Activated CD4-positive, alpha-beta memory T cell treated with anti-CD3 and anti-CD28 coated beads for 36 hours (primary cell): ENCODE measurements around the gene PKD1L1. TPM values are rescaled to one million over a fixed set of nuclear protein-coding genes. Genes with fewer than 3 reads are reported as not detected.
"Not testable (repeated sequence)": the region's sequence is repeated elsewhere in the genome, so short reads cannot be mapped to it uniquely, and the experiment has no call there.

Experiments used
- CTCF ChIA-PET: fragments of 350-600 bp; sonication (Branson Sonifier 250); formaldehyde crosslinking; loops from one replicate; lab custom pipeline; 2021; ENCODE audit warnings: antibody characterized with exemption, inconsistent platforms; lab: Charles Lee
- POLR2A ChIA-PET: fragments of 350-600 bp; sonication (Branson Sonifier 250); formaldehyde crosslinking; loops from one replicate; lab custom pipeline; 2021; ENCODE audit warnings: antibody characterized with exemption; lab: Charles Lee
- DNase-seq: peaks from one replicate; pipeline ENCODE4 v3.0.0-alpha.2; 2020
- H3K27ac Mint-ChIP-seq: one replicate; pipeline ENCODE4 v1.8.0; 2021; ENCODE audit warnings: mixed read lengths
- H3K27me3 Mint-ChIP-seq: one replicate; pipeline ENCODE4 v1.8.0; 2021; ENCODE audit warnings: mixed read lengths
- H3K36me3 Mint-ChIP-seq: one replicate; pipeline ENCODE4 v1.8.0; 2021; ENCODE audit warnings: mixed read lengths
- H3K4me1 Mint-ChIP-seq: one replicate; pipeline ENCODE4 v1.8.0; 2021; ENCODE audit warnings: low read depth, mixed read lengths
- H3K4me3 Mint-ChIP-seq: one replicate; pipeline ENCODE4 v1.8.0; 2021; ENCODE audit warnings: mild to moderate bottlenecking, mixed read lengths
- H3K9me3 Mint-ChIP-seq: one replicate; pipeline ENCODE4 v1.8.0; 2021; ENCODE audit warnings: mixed read lengths
- intact Hi-C: fragments of 100-400 bp; cut with micrococcal nuclease; formaldehyde crosslinking; loops from one replicate; pipeline ENCODE4 v1.15.1; 2023
- total RNA-seq, 2 experiments: library from RNA; stranded (reverse); gene quantifications; one replicate each; pipeline ENCODE4 v1.2.3, GENCODE V29; 2021

PKD1L1 gene
- total RNA-seq, 2 experiments from 2014 or later, result 0.17 to 0.19 TPM

DNA sequence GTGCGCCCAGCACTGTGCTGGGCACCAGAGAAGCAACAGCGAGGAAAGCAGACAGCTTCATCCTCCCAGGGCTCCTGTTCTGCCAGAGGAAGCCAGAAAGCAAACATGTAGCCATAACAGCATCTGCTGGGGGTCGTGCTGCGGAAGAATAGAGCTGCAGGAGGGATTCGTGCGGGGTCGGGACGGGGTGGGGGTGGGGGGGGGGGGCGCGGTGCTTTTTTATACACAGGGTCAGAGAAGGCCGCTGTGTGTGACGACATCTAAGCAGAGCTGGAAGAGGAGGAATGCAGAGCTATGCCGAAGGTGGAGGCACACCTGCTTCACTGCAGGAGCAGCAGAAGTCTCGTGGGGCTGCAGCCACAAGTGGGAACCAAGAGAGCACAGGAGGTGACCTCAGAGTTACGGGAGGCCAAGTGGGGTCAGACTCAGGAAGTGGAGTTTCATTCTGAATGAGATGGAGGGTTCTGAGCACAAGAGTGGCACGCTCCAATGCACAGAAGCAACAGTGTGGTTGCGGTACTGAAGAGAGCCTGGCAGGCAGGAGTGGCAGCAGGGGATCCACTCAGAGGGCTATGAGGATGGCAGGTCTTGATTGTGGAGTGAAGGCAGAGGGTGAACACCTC lies 11.1 kb downstream of the PKD1L1 start:
- POLR2A ChIA-PET, result no interaction called here

GRCh38 chr7:47936323-47936722 lies 11.9 kb downstream of the PKD1L1 start:
- Mint-ChIP-seq H3K4me3 (no peak overlapping the region), H3K4me1 (peaks cover 19% of the 10 kb centered on the region), H3K36me3 (no peaks in the 10 kb centered on the region), H3K27me3 (no peaks in the 10 kb centered on the region), H3K9me3 (no peaks in the 10 kb centered on the region), H3K27ac (no peak overlapping the region)
- ChIA-PET CTCF (interaction anchor here (0.6 to 4.5 kb wide), 2 partner anchors 9 to 219 kb away, joined by 3 to 19 read pairs; no protein-coding TSS in a partner anchor), POLR2A (no interaction called here)
- DNase-seq, result no peak
- intact Hi-C loops, result loop anchor here (2.0 to 5.0 kb wide), 2 partner anchors 41 to 52 kb away; partner anchors contain the start of gene HUS1

More for the DNA sequence above, 11.1 kb downstream of the PKD1L1 start:
- Mint-ChIP-seq H3K27ac (peak overlapping the region; percentile 75), H3K9me3 (no peaks in the 10 kb centered on the region), H3K36me3 (no peaks in the 10 kb centered on the region), H3K4me1 (peaks cover 19% of the 10 kb centered on the region), H3K4me3 (peak overlapping the region; percentile 1), H3K27me3 (no peaks in the 10 kb centered on the region)
- DNase-seq, result peak; percentile 78
- intact Hi-C loops, result loop anchor here (2.0 to 5.0 kb wide), 2 partner anchors 40 to 52 kb away; partner anchors contain the start of gene HUS1
- CTCF ChIA-PET, result interaction anchor here (0.6 to 4.5 kb wide), 3 partner anchors 8 to 218 kb away, joined by 3 to 19 read pairs (median 11); no protein-coding TSS in a partner anchor

DNA sequence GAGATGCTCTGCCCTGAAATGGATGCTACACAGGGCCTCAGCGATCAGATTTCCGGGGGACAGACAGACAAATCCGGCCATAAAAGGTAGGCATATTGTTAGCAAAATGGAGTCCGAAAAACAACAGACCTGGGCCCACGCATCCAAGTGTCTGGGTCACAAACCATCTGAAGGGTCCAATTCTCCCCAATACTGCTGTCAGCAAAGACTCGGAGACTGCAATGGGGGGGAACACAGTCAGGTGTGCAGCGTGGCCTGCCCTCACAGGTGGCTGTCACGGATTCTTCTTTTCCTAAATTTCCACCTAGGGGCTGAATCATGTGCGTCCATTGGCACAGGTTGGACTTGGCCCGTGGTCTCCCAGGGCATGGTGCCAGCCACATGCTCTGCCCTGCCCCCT lies 12.9 kb downstream of the PKD1L1 start:
- Mint-ChIP-seq H3K4me1 (peaks cover 19% of the 10 kb centered on the region), H3K27me3 (no peaks in the 10 kb centered on the region), H3K27ac (no peak overlapping the region), H3K9me3 (no peaks in the 10 kb centered on the region), H3K36me3 (no peaks in the 10 kb centered on the region), H3K4me3 (no peak overlapping the region)
- intact Hi-C loops, result loop anchor here (5.0 kb wide), 1 partner anchor 42 kb away; the partner anchor contains the start of gene HUS1
- ChIA-PET CTCF (interaction anchor here (4.5 kb wide), 1 partner anchor 10 kb away, joined by 19 read pairs; no protein-coding TSS in a partner anchor), POLR2A (no interaction called here)
- DNase-seq, result no peak

DNA sequence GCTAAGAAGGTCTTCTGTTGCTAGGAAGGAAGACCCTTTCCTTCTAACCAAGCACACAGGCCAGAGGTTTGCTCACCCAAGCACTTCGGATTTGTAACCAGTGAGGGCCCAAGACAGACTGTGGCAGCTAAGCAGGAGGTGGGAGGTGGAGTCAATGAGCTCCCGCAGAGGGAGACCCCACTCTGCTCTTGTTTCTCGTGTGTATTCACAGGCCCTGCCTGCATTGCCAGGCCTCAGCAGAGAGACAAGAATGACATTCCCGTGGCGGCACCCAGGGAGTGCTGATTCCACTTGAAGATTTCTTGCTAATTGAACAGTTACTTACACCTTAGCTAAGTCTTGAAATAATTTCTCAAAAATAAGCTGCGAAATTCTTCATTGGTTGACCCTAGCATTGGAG lies 13.4 kb downstream of the PKD1L1 start:
- H3K4me3 Mint-ChIP-seq, result no peak overlapping the region
- no peak overlapping the region for H3K27ac Mint-ChIP-seq
- H3K27me3 Mint-ChIP-seq, result no peaks in the 10 kb centered on the region
- ChIA-PET CTCF (interaction anchor here (1.0 to 4.5 kb wide), 2 partner anchors 10 to 48 kb away, joined by 3 to 19 read pairs; no protein-coding TSS in a partner anchor), POLR2A (no interaction called here)
- H3K36me3 Mint-ChIP-seq, result no peaks in the 10 kb centered on the region
- DNase-seq, result no peak
- H3K9me3 Mint-ChIP-seq, result no peaks in the 10 kb centered on the region
- H3K4me1 Mint-ChIP-seq, result peaks cover 19% of the 10 kb centered on the region
- intact Hi-C loops, result loop anchor here (5.0 kb wide), 1 partner anchor 42 kb away; the partner anchor contains the start of gene HUS1

DNA sequence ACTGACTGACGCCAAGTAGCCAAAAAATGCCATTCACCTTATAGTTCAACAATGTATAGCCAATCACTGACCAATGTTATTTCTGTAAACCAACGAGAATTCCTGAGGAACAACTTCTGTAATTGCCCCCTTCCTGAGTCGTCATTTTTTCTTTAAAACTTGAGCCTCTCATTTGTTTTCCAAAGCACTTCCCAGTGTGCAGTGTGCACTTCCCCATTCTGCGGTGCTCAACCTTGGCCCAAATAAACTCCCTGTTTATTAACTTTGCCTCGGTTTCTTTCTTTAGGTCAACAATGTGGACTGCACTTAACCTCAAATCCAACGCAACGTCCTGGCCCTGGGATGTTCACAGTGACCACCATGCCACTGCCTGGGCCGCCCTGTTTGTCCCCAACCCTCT lies 15.1 kb downstream of the PKD1L1 start:
- intact Hi-C loops, result no loop called here
- Mint-ChIP-seq H3K27me3 (no peaks in the 10 kb centered on the region), H3K27ac (no peak overlapping the region), H3K9me3 (no peaks in the 10 kb centered on the region), H3K36me3 (no peaks in the 10 kb centered on the region), H3K4me3 (no peak overlapping the region), H3K4me1 (peaks cover 18% of the 10 kb centered on the region)
- ChIA-PET CTCF (interaction anchor here (1.0 to 4.5 kb wide), 2 partner anchors 12 to 177 kb away, joined by 3 to 19 read pairs; no protein-coding TSS in a partner anchor), POLR2A (no interaction called here)
- DNase-seq, result no peak

DNA sequence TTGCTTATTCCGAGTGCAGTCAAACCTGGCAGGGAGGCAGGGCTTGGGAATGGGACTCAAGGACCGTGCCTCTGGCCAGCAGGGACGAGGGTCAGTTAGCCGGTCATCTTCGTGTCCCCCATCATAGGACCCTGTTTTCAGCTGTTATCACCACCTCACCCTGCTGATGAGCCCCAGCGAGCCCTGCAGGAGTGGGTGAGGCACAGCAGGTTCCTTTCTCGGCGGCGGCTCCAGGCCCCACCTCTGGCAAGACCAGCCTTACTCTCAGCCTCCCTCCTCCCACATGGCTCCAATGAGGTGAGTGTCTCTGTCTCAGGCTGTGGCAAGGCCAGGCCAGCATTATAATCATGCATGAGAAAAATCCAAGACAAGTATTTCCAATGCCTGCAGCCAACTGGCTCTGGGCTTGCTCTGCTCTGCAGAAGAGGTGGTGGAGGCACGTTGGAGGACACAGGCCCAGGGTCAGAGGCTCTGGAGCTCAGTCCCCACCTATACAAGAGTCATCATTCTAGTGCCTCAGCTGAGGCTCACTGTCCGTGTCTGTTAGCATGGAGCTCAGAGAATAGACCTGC lies 15.7 kb downstream of the PKD1L1 start:
- intact Hi-C loops, result no loop called here
- CTCF ChIA-PET, result interaction anchor here (1.0 kb wide), 1 partner anchor 178 kb away, joined by 3 read pairs; no protein-coding TSS in a partner anchor
- Mint-ChIP-seq H3K9me3 (no peaks in the 10 kb centered on the region), H3K27me3 (no peaks in the 10 kb centered on the region), H3K4me3 (no peak overlapping the region), H3K27ac (no peak overlapping the region), H3K36me3 (no peaks in the 10 kb centered on the region), H3K4me1 (peaks cover 11% of the 10 kb centered on the region)
- POLR2A ChIA-PET, result no interaction called here
- no peak for DNase-seq

- H3K4me3 Mint-ChIP-seq, result no peak overlapping the region
- DNase-seq, result no peak
- no peaks in the 10 kb centered on the region for H3K9me3 Mint-ChIP-seq
- no peak overlapping the region for H3K27ac Mint-ChIP-seq
- intact Hi-C loops, result no loop called here
- H3K27me3 Mint-ChIP-seq, result no peaks in the 10 kb centered on the region
- H3K4me1 Mint-ChIP-seq, result peaks cover 6% of the 10 kb centered on the region
- ChIA-PET CTCF (no interaction called here), POLR2A (no interaction called here)
- H3K36me3 Mint-ChIP-seq, result no peaks in the 10 kb centered on the region
Observed at GRCh38 chr7:47932016-47932415, 16.2 kb downstream of the PKD1L1 start.

- no peaks in the 10 kb centered on the region for H3K36me3 Mint-ChIP-seq
- H3K9me3 Mint-ChIP-seq, result no peaks in the 10 kb centered on the region
- ChIA-PET CTCF (no interaction called here), POLR2A (no interaction called here)
- no peaks in the 10 kb centered on the region for H3K4me1 Mint-ChIP-seq
- H3K4me3 Mint-ChIP-seq, result no peak overlapping the region
- H3K27me3 Mint-ChIP-seq, result no peaks in the 10 kb centered on the region
- H3K27ac Mint-ChIP-seq, result no peak overlapping the region
- no peak for DNase-seq
- intact Hi-C loops, result no loop called here
Observed at GRCh38 chr7:47931005-47932004, 17.0 kb downstream of the PKD1L1 start.

DNA sequence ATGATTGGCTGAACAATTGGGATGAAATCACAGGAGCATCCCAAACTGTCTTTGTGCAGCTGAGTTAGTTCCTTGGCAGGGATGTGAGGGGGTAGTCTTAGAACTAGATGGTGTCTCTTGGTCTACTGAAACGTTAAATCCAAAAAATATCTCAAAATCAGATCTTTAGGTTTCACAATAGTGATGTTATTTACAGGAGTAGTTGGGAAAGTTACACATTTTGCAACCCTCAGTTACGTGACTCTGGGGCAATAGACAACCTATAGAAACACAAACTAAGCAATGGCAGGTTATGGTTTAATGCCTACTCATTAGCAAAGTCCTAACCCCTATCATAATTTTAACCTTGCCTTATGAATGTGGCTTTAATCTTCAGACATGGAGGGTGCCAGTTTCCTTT lies 24.0 kb downstream of the PKD1L1 start:
- no peak overlapping the region for H3K4me3 Mint-ChIP-seq
- ChIA-PET POLR2A (no interaction called here), CTCF (no interaction called here)
- H3K27me3 Mint-ChIP-seq, result no peaks in the 10 kb centered on the region
- H3K4me1 Mint-ChIP-seq, result no peaks in the 10 kb centered on the region
- no peak for DNase-seq
- H3K9me3 Mint-ChIP-seq, result peaks cover 3% of the 10 kb centered on the region
- H3K36me3 Mint-ChIP-seq, result no peaks in the 10 kb centered on the region
- intact Hi-C loops, result no loop called here
- H3K27ac Mint-ChIP-seq, result no peak overlapping the region

GRCh38 chr7:47923081-47923875 lies 25.0 kb downstream of the PKD1L1 start:
- H3K9me3 Mint-ChIP-seq, H3K36me3 Mint-ChIP-seq, H3K4me3 Mint-ChIP-seq, H3K27ac Mint-ChIP-seq, DNase-seq, H3K27me3 Mint-ChIP-seq, intact Hi-C loops, POLR2A ChIA-PET, H3K4me1 Mint-ChIP-seq: not testable (repeated sequence)
- CTCF ChIA-PET, result interaction anchor here (0.7 kb wide), 1 partner anchor 611 kb away, joined by 3 read pairs; no protein-coding TSS in a partner anchor

GRCh38 chr7:47916514-47916913 lies 31.8 kb downstream of the PKD1L1 start:
- H3K4me3 Mint-ChIP-seq, H3K4me1 Mint-ChIP-seq, DNase-seq, intact Hi-C loops, H3K9me3 Mint-ChIP-seq, H3K36me3 Mint-ChIP-seq, H3K27me3 Mint-ChIP-seq, CTCF ChIA-PET, POLR2A ChIA-PET, H3K27ac Mint-ChIP-seq: not testable (repeated sequence)
